PC-3 (cell line): ENCODE data around the gene ABHD12B.

Experiments used
- EZH2 ChIP-seq: fragments of 300-600 bp; sonication (generic); IDR thresholded peaks from one replicate; pipeline ENCODE4 v1.6.1; 2017; ENCODE audit warnings: antibody characterized with exemption, mild to moderate bottlenecking, low read length; ENCODE audit not compliant: unreplicated experiment
- TF ChIP-seq, protein P1 (sequence below): fragments of 300-600 bp; sonication (generic); conservative IDR thresholded peaks from 2 replicates; pipeline ENCODE4 v1.5.1; 2017; ENCODE audit warnings: antibody characterized with exemption, low read depth, mild to moderate bottlenecking, low read length

DNA sequence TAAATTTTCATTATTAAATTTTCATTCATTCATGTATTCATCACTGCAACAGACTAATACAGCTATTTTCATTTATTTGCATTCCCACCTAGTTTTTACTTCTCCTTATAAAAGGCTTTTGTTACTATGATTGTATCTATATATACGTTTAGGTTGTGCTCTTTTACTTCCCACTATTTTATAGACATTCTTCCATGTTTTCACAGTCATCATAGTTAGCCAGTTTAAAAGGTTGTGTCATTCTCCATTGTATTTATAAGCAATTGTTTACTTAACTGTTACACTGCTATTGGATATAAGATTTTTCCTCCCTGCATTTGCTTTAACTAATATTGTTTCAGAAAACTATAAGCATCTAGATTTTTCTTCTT lies 12.0 kb downstream of the ABHD12B start:
- TF ChIP-seq, protein P1, sequence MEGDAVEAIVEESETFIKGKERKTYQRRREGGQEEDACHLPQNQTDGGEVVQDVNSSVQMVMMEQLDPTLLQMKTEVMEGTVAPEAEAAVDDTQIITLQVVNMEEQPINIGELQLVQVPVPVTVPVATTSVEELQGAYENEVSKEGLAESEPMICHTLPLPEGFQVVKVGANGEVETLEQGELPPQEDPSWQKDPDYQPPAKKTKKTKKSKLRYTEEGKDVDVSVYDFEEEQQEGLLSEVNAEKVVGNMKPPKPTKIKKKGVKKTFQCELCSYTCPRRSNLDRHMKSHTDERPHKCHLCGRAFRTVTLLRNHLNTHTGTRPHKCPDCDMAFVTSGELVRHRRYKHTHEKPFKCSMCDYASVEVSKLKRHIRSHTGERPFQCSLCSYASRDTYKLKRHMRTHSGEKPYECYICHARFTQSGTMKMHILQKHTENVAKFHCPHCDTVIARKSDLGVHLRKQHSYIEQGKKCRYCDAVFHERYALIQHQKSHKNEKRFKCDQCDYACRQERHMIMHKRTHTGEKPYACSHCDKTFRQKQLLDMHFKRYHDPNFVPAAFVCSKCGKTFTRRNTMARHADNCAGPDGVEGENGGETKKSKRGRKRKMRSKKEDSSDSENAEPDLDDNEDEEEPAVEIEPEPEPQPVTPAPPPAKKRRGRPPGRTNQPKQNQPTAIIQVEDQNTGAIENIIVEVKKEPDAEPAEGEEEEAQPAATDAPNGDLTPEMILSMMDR = no peak
- no peak for TF ChIP-seq EZH2
